Mesothelial cell of epicardium (in vitro differentiated cells): Measurements from ENCODE around the gene C17orf50. TPM values are rescaled to one million over a fixed set of nuclear protein-coding genes. Genes with fewer than 3 reads are reported as not detected.

Experiments
- DNase-seq, 2 experiments: peaks; one replicate each; pipeline ENCODE4 v3.0.0; 2021; ENCODE audit warnings: low spot score in 2 of 2; ENCODE audit not compliant: unreplicated experiment in 2 of 2
- H3K27ac Mint-ChIP-seq: 2 replicates; pipeline ENCODE4 v1.8.0; 2021; ENCODE audit warnings: mixed read lengths
- H3K27me3 Mint-ChIP-seq: 2 replicates; pipeline ENCODE4 v1.8.0; 2021; ENCODE audit warnings: low read depth, mixed read lengths
- H3K36me3 Mint-ChIP-seq: 2 replicates; pipeline ENCODE4 v1.8.0; 2021; ENCODE audit warnings: mixed read lengths
- H3K4me1 Mint-ChIP-seq: 2 replicates; pipeline ENCODE4 v1.8.0; 2021; ENCODE audit warnings: mixed read lengths
- H3K4me3 Mint-ChIP-seq: 2 replicates; pipeline ENCODE4 v1.8.0; 2021; ENCODE audit warnings: mild to moderate bottlenecking, moderate library complexity, mixed read lengths
- H3K9me3 Mint-ChIP-seq: 2 replicates; pipeline ENCODE4 v1.8.0; 2021; ENCODE audit warnings: mixed read lengths
- total RNA-seq: library from RNA; stranded (reverse); gene quantifications from 3 replicates; pipeline ENCODE4 v1.2.1, GENCODE V29; 2021
- TF ChIP-seq, protein P1 (sequence below): fragments of 200-600 bp; sonication (generic); IDR thresholded peaks from one replicate; pipeline ENCODE4 v1.5.0; 2021; ENCODE audit warnings: antibody characterized with exemption; ENCODE audit not compliant: unreplicated experiment

Gene C17orf50
- total RNA-seq, 1 donor from 2014 or later, result not detected

DNA sequence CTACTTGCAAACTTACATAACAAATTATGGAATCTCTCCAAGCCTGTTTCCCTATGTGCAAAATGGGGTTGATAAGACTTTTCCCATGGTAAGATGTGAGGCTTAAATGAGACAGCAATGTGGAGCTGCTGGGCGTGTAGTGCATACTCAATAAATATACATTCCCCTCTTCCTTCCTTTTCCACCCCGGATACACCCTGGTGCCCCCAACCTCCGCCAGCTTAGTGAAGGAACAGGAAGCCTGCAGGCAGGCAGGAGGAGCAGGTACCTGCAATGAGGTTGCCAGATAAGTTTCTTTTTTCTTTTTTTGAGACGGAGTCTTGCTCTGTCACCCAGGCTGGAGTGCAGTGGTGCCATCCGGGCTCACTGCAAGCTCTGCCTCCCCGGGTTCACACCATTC lies 14.9 kb downstream of the C17orf50 start:
- TF ChIP-seq, protein P1, sequence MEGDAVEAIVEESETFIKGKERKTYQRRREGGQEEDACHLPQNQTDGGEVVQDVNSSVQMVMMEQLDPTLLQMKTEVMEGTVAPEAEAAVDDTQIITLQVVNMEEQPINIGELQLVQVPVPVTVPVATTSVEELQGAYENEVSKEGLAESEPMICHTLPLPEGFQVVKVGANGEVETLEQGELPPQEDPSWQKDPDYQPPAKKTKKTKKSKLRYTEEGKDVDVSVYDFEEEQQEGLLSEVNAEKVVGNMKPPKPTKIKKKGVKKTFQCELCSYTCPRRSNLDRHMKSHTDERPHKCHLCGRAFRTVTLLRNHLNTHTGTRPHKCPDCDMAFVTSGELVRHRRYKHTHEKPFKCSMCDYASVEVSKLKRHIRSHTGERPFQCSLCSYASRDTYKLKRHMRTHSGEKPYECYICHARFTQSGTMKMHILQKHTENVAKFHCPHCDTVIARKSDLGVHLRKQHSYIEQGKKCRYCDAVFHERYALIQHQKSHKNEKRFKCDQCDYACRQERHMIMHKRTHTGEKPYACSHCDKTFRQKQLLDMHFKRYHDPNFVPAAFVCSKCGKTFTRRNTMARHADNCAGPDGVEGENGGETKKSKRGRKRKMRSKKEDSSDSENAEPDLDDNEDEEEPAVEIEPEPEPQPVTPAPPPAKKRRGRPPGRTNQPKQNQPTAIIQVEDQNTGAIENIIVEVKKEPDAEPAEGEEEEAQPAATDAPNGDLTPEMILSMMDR, result no peak
- DNase-seq, result no peak
- Mint-ChIP-seq H3K9me3 (no peaks in the 10 kb centered on the region), H3K27ac (no peak overlapping the region), H3K4me3 (no peak overlapping the region), H3K36me3 (no peaks in the 10 kb centered on the region), H3K27me3 (no peaks in the 10 kb centered on the region), H3K4me1 (peaks cover 26% of the 10 kb centered on the region)

DNA sequence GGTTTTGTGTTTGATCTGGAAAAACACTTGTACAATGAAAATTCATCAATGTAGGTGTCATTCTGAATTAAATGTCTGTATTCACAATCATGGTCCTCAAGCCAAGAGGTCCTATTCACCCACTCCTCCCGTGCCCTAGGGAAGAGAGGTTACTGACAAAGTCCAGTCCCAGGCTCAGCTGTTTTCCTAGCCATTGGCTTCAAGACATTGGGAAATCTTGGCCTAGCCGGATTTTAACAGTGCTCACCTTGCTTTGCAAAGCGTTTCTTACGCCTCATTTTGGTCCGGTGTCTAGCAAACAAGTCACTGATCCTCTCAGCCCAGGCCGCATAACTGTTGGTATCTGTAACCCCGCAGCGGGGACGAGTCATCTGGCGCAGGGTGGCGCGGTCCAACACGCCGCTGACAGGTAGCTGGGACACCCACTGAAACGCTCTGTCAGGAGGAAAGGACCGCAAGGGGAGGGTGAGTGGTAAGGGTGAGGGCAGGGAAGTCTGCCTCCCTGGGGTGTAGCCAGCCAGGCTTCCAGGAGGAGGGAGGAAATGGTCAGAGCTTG lies 18.0 kb downstream of the C17orf50 start:
- Mint-ChIP-seq H3K27ac (no peak overlapping the region), H3K4me3 (no peak overlapping the region), H3K36me3 (no peaks in the 10 kb centered on the region), H3K4me1 (peaks cover 30% of the 10 kb centered on the region), H3K9me3 (no peaks in the 10 kb centered on the region), H3K27me3 (no peaks in the 10 kb centered on the region)
- TF ChIP-seq, protein P1, result no peak
- DNase-seq, result no peak

DNA sequence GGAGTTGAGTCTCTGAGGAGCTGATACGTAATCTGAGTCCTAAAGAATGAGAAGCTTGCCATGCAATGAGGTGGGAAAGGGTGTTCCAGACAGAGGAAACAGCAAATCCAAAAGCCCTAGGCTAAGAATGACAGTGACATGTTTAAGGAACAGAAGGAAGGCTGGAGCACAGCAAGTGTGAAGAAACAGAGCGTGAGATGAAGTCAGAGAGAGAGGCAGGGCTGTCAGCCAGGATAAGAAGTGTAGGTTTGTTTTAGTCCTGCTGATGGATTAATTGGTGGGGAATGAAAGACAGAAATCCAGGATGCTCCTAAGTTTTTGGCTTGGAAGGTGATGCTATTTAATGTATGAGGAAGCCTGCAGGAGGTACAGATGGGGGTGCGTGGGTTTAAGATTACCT lies 20.3 kb downstream of the C17orf50 start:
- Mint-ChIP-seq H3K4me1 (peaks cover 11% of the 10 kb centered on the region), H3K36me3 (no peaks in the 10 kb centered on the region), H3K9me3 (no peaks in the 10 kb centered on the region), H3K27me3 (no peaks in the 10 kb centered on the region), H3K4me3 (no peak overlapping the region), H3K27ac (no peak overlapping the region)
- TF ChIP-seq, protein P1, result no peak
- no peak for DNase-seq

DNA sequence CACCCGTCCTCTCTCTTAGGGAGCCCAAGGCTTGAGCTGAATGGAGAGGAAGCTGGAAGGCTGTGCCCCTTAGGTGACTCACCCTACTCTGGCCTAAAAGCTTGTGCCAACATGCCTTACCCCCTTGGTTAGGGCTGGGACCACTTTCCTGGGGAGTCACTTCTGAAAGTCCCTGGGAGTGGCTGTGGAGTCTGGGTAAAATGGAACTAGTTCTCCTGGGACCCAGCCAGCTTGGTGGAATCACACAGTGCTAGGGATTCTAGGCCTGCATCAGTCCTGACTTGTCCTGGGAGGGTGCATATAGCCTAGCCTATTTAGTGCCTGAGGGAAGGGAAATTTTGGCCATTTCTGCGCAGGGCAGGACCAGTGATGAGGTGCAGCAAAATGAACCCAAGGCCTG lies 24.2 kb downstream of the C17orf50 start:
- TF ChIP-seq, protein P1, result no peak
- DNase-seq, result no peak
- Mint-ChIP-seq H3K4me1 (peaks cover 17% of the 10 kb centered on the region), H3K27ac (no peak overlapping the region), H3K4me3 (no peak overlapping the region), H3K9me3 (no peaks in the 10 kb centered on the region), H3K36me3 (no peaks in the 10 kb centered on the region), H3K27me3 (no peaks in the 10 kb centered on the region)

DNA sequence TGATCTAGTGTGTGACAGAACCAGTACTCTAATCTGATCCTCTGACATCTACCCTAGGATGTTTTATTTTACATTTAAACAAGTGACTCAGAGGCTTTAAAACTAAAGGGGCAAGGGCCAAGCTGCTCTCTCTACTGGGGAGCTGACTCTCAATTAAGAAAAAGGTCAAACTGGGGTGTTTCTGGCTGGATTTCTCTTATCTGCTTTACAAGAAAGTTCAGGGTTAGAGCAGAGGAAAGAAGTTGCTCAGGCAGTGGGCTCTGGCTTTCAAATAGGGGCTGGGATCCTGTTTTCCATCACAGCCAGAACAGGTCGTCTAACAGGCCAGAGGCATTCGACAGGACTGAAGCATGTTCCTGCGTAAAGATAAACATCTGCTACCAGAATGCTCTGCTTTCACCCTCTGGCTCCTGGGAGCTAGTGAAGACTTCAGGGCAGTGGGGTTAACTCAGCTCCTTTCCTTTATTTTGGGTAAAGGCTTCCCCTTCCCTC lies 26.3 kb downstream of the C17orf50 start:
- Mint-ChIP-seq H3K4me1 (peaks cover 15% of the 10 kb centered on the region), H3K27ac (peak overlapping the region; percentile 75)

More for the DNA sequence above, 26.3 kb downstream of the C17orf50 start:
- H3K9me3 Mint-ChIP-seq, result no peaks in the 10 kb centered on the region
- TF ChIP-seq, protein P1, result no peak
- peaks cover under 1% of the 10 kb centered on the region for H3K27me3 Mint-ChIP-seq
- H3K4me3 Mint-ChIP-seq, result no peak overlapping the region
- H3K36me3 Mint-ChIP-seq, result no peaks in the 10 kb centered on the region
- DNase-seq, result no peak
